ENCODE data around the gene MOAP1.
"Not testable (repeated sequence)": the region's sequence is repeated elsewhere in the genome, so short reads cannot be mapped to it uniquely, and the experiment has no call there.

- not testable (repeated sequence) for TF ChIP-seq CTCF, POLR2A (IDR thresholded peaks at IDR 0.05)
Observed at GRCh38 chr14:93170141-93170540, 14.6 kb downstream of the MOAP1 start.
